Mucosa of stomach (tissue), 1 donor: ENCODE measurements around the gene CARS2.

Experiments used
- H3K27me3 ChIP-seq: one replicate; pipeline ENCODE4 v1.7.0; 2013; ENCODE audit warnings: mild to moderate bottlenecking, low read length; ENCODE audit not compliant: control insufficient read depth, insufficient read depth
- H3K36me3 ChIP-seq: one replicate; pipeline ENCODE4 v1.7.0; 2013; ENCODE audit warnings: low read length; ENCODE audit not compliant: control insufficient read depth, insufficient read depth
- H3K4me1 ChIP-seq: one replicate; pipeline ENCODE4 v1.7.0; 2013; ENCODE audit warnings: mild to moderate bottlenecking, low read length; ENCODE audit not compliant: control insufficient read depth, insufficient read depth
- H3K4me3 ChIP-seq: one replicate; pipeline ENCODE4 v1.7.0; 2013; ENCODE audit warnings: low read length
- H3K9ac ChIP-seq: one replicate; pipeline ENCODE4 v1.7.0; 2013; ENCODE audit warnings: mild to moderate bottlenecking, low read length, moderate library complexity
- H3K9me3 ChIP-seq: one replicate; pipeline ENCODE4 v1.7.0; 2013; ENCODE audit warnings: mild to moderate bottlenecking, low read length, moderate library complexity; ENCODE audit not compliant: control insufficient read depth
- donor health status: Pancreatic carcinoma.

CARS2 gene

DNA sequence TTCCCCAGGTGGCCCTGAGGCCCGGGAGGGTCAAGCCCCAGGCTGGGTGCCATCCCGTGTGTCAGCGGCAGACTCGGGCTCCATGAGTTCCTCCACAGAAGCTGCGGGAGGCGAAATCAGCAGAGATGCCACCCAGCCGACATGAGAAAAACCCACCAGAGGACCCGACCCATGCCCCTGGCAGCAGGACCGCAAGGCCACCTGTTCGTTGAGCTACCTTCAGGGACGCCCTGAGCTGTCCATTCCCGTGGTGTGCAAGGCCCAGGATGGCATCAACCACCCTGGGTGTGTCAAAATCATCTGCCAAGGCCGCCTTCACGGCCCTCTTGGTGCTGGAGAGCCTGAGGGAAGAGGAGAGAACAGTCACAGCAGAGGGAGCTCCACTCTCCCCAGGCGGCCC, 60.2 kb downstream of the CARS2 start:
- H3K9me3 ChIP-seq: no peaks in the 10 kb centered on the region
- no peaks in the 10 kb centered on the region for H3K36me3 ChIP-seq
- peaks cover 9% of the 10 kb centered on the region for H3K4me1 ChIP-seq
- H3K4me3 ChIP-seq: no peak overlapping the region
- H3K9ac ChIP-seq: no peak overlapping the region
- H3K27me3 ChIP-seq: no peaks in the 10 kb centered on the region

DNA sequence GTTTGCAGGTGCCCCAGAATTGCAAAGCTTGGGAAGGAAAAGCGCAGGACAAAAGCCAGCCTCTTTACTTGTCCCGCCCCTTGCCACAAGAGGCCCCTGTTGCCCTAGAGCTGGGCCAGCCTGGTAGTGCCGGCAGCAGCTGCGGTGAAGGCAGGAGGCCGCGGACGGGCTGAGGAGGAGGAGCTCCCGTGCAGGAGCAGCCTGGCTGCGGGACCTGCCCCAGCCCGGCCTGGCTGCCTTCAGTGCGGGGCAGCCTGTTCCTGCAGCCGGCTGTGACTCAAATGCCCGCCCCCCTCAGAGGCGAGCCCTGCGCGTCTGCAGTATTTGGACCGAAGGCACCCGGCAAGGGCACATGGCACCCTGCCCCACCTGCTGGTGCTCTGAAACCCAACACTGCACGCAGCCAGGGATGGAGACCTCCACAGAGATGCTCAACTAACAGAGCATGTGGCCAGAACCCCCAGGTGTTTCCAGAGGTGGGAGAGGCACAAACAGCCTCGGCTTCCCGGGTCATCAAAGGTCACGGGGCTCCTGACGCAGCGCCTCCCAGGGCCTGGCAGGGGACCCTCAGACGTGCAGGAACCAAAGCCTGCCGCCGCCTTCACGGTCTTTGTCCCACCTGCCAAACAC, 60.9 kb downstream of the CARS2 start:
- Histone ChIP-seq H3K9ac (no peak overlapping the region), H3K27me3 (no peaks in the 10 kb centered on the region), H3K4me3 (no peak overlapping the region), H3K4me1 (peaks cover 9% of the 10 kb centered on the region), H3K36me3 (no peaks in the 10 kb centered on the region), H3K9me3 (no peaks in the 10 kb centered on the region)

DNA sequence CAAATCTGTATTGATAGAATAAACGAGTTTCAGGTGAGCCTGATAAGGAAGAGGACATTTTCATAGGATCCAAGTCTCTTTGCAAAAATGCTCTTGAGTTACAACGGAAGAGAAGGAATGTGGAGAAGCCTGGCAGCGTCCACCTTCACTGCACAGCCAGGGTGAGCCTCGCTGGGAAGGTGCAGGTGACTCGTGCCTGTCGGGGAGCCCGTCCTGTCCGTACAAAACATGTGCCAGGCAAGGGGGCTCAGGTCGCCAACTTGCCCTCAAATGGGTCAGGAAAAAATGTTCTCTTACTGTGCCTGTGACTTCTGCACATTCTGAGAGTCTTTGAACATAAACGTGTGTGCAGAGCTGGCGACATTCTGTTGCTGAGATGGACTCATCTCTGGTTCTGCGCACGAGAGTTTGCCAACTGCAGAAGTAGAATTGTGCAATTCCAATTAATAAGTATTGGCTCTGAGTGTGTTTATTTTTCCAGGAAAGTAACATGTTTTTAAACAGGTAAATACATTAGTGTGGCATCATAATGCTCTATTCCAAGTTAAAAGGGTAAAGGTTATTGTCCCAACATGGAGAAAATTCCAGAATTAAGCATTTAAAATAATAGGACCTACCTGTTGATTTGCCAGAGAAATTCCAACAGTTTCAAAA, 62.0 kb downstream of the CARS2 start:
- Histone ChIP-seq H3K9me3 (no peaks in the 10 kb centered on the region), H3K27me3 (no peaks in the 10 kb centered on the region), H3K9ac (no peak overlapping the region), H3K36me3 (peaks cover under 1% of the 10 kb centered on the region), H3K4me1 (peaks cover 9% of the 10 kb centered on the region), H3K4me3 (no peak overlapping the region)

DNA sequence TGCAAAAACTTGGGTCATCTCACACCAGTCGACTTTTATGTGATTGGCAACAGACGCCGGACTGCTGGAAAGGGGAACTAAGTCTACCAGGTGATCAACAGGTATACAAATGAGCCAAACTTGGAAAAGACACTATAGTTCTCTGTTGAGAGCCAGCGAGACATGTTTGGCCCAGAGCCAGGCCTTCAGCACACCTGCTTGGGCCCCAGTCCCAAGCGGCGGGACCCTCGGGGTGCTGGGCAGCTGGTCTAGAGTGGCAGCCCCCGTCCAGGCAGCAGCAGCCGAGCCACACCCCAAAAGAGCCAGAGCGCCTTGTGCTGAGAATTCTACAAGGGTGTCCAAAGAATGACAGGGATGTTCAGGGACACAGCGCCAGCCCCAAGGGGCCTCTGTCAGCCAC, 62.6 kb downstream of the CARS2 start:
- no peak overlapping the region for H3K4me3 ChIP-seq
- peaks cover 9% of the 10 kb centered on the region for H3K4me1 ChIP-seq
- no peaks in the 10 kb centered on the region for H3K9me3 ChIP-seq
- no peaks in the 10 kb centered on the region for H3K27me3 ChIP-seq
- H3K9ac ChIP-seq: no peak overlapping the region
- H3K36me3 ChIP-seq: peaks cover 5% of the 10 kb centered on the region

- Histone ChIP-seq H3K4me1 (peaks cover 9% of the 10 kb centered on the region), H3K9me3 (no peaks in the 10 kb centered on the region), H3K27me3 (no peaks in the 10 kb centered on the region), H3K9ac (no peak overlapping the region), H3K36me3 (peaks cover 5% of the 10 kb centered on the region), H3K4me3 (no peak overlapping the region)
Observed at GRCh38 chr13:110642291-110642981, 63.5 kb downstream of the CARS2 start.

GRCh38 chr13:110641055-110642015, 64.6 kb downstream of the CARS2 start:
- Histone ChIP-seq H3K9me3 (no peaks in the 10 kb centered on the region), H3K4me3 (no peak overlapping the region), H3K9ac (no peak overlapping the region), H3K4me1 (peaks cover 9% of the 10 kb centered on the region), H3K27me3 (no peaks in the 10 kb centered on the region), H3K36me3 (peaks cover 12% of the 10 kb centered on the region)

DNA sequence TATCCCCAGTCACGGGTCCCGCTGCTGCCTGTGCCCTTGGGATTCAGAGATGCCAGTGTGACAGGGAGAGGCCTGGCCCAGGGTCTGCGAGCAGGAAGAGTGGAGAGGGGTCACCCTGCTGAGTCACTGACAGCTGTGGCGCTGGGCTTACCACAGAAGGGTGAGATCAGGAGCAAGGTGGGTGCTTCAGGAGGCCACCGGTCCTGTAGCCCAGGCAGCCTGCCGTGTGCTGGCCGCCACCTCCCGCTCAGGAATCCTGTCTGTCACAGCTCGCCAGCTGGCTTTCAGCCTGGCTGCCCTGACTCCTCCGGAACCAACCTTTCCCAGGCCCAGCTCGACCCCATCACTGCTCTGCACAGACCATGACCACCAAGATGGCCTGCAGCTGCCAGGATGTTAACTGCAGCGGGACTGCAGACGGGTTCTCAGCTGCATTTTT, 65.3 kb downstream of the CARS2 start:
- no peaks in the 10 kb centered on the region for H3K9me3 ChIP-seq
- no peaks in the 10 kb centered on the region for H3K27me3 ChIP-seq
- peaks cover 16% of the 10 kb centered on the region for H3K36me3 ChIP-seq
- no peak overlapping the region for H3K9ac ChIP-seq
- no peak overlapping the region for H3K4me3 ChIP-seq
- peaks cover 9% of the 10 kb centered on the region for H3K4me1 ChIP-seq

GRCh38 chr13:110639935-110640334, 66.0 kb downstream of the CARS2 start:
- H3K4me1 ChIP-seq: peaks cover 5% of the 10 kb centered on the region
- H3K27me3 ChIP-seq: no peaks in the 10 kb centered on the region
- no peaks in the 10 kb centered on the region for H3K9me3 ChIP-seq
- no peak overlapping the region for H3K9ac ChIP-seq
- H3K4me3 ChIP-seq: no peak overlapping the region
- peaks cover 21% of the 10 kb centered on the region for H3K36me3 ChIP-seq

- Histone ChIP-seq H3K4me1 (no peaks in the 10 kb centered on the region), H3K9me3 (no peaks in the 10 kb centered on the region), H3K27me3 (no peaks in the 10 kb centered on the region), H3K4me3 (no peak overlapping the region), H3K36me3 (peaks cover 21% of the 10 kb centered on the region), H3K9ac (no peak overlapping the region)
Observed at GRCh38 chr13:110638814-110639806, 66.8 kb downstream of the CARS2 start.

DNA sequence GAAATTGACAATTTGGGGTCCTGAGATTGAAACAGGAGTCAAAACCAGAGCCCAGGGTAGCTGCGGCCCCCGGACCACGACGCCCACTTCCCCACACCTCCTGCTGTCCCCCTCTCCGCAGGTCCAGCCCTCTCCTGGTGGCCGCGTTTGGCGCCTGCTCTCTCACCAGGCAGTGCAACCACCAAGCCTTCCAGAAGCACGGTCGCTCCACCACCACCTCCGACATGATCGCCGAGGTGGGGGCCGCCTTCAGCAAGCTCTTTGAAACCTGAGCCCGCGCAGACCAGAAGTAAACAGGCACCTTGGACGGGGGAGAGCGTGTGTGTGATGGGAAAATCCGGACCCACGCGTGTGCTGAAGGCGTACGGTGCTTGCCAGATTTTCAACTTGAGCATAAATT, 67.7 kb downstream of the CARS2 start:
- peaks cover 21% of the 10 kb centered on the region for H3K36me3 ChIP-seq
- no peak overlapping the region for H3K9ac ChIP-seq
- no peaks in the 10 kb centered on the region for H3K9me3 ChIP-seq
- no peaks in the 10 kb centered on the region for H3K4me1 ChIP-seq
- H3K27me3 ChIP-seq: no peaks in the 10 kb centered on the region
- H3K4me3 ChIP-seq: no peak overlapping the region

GRCh38 chr13:110637747-110638146, 68.2 kb downstream of the CARS2 start:
- H3K4me1 ChIP-seq: no peaks in the 10 kb centered on the region
- no peaks in the 10 kb centered on the region for H3K9me3 ChIP-seq
- H3K27me3 ChIP-seq: no peaks in the 10 kb centered on the region
- H3K36me3 ChIP-seq: peaks cover 21% of the 10 kb centered on the region
- no peak overlapping the region for H3K9ac ChIP-seq
- H3K4me3 ChIP-seq: no peak overlapping the region
